ENCODE data around the gene TRIM63.

GRCh38 chr1:26029864-26030481 lies 37.5 kb downstream of the TRIM63 start:
- no peak for TF ChIP-seq CTCF (IDR thresholded peaks at IDR 0.05)
- TF ChIP-seq EP300 (IDR thresholded peaks at IDR 0.05): no peak
- no peak for TF ChIP-seq POLR2A (IDR thresholded peaks at IDR 0.05)
